SK-N-SH (cell line): ENCODE results near the gene PPP1R14C.

Experiments
- REST ChIP-seq: IDR thresholded peaks from 2 replicates; pipeline ENCODE4 v1.6.1; 2012; ENCODE audit warnings: mild to moderate bottlenecking, low read depth, low read length, moderate library complexity
- USF2 ChIP-seq: fragments of 150-350 bp; IDR thresholded peaks from 2 replicates; pipeline ENCODE4 v1.6.1; 2017; ENCODE audit warnings: antibody characterized with exemption, low read length, low read depth, borderline replicate concordance

DNA sequence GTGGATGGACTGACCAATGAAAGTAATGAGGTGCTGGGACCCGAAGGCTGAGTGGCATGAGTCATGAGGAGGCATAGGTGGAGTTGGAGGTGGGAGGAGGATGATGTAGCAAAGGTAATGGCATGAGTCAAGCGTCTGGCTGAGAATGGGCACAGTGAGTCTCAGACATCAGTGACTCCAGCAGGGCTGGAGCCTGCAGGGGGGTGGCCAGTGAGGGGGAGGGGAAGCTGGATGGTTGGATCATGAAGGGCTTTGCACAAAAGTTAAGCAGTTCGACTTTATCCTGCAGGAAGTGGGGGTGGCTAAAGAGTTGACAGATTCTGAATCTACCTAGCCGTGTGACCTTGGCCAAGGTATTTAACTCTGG lies 127.0 kb downstream of the PPP1R14C start:
- TF ChIP-seq REST = no peak
- no peak for TF ChIP-seq USF2
